A549 (cell line): ENCODE results near the gene CLEC5A. TPM values are rescaled to one million over a fixed set of nuclear protein-coding genes. Genes with fewer than 3 reads are reported as not detected.

ENCODE experiments used
- ATAC-seq, 2 experiments: fragments of 200-7000 bp in 1 of 2; fragments of >200 bp in 1 of 2; cut with Nextera tagmentation in 1 of 2; cut with Tn5 transposase in 1 of 2; 3 replicates each; pipeline versions ENCODE4 v1.8.0 to v1.9.1; 2018 to 2020; ENCODE audit warnings: mild to moderate bottlenecking in 1 of 2, moderate library complexity in 1 of 2
- CTCF ChIA-PET: fragments of 300-600 bp; sonication (Branson Sonifier 250); formaldehyde crosslinking; extraction: SDS; loops from one replicate; lab custom pipeline; 2021; ENCODE audit warnings: antibody characterized with exemption, inconsistent platforms; lab: Yijun Ruan, JAX
- POLR2A ChIA-PET: fragments of 350-600 bp; formaldehyde crosslinking; extraction: SDS; loops from one replicate; lab custom pipeline; 2021; ENCODE audit warnings: antibody characterized with exemption, inconsistent platforms; lab: Yijun Ruan, JAX
- DNase-seq, 2 experiments: peaks; one replicate each; pipeline versions ENCODE4 v3.0.0 to v3.0.0-alpha.2; 2011 to 2016; ENCODE audit warnings: low read depth in 1 of 2, low spot score in 1 of 2
- FAIRE-seq: peaks from 2 replicates; lab custom pipeline; 2011; peaks lifted over from hg19 to GRCh38; lab: Jason Lieb, UNC
- H3K27ac ChIP-seq, 2 experiments: fragments of >200 bp; sonication (Bioruptor Twin); formaldehyde crosslinking; 3 replicates each; pipeline ENCODE4 v1.5.1; 2016 to 2017
- H3K4me1 ChIP-seq: fragments of >200 bp; sonication (Bioruptor Twin); formaldehyde crosslinking; 3 replicates; pipeline ENCODE4 v1.6.1; 2016
- H3K4me2 ChIP-seq: fragments of >200 bp; sonication (Bioruptor Twin); formaldehyde crosslinking; 3 replicates; pipeline ENCODE4 v1.6.1; 2016
- H3K4me3 ChIP-seq: fragments of >200 bp; sonication (Bioruptor Twin); formaldehyde crosslinking; 3 replicates; pipeline ENCODE4 v1.5.1; 2016
- H3K9me3 ChIP-seq: fragments of >200 bp; sonication (Bioruptor Twin); formaldehyde crosslinking; 3 replicates; pipeline ENCODE4 v1.6.1; 2016
- CBX2 ChIP-seq: fragments of 200-600 bp; sonication (generic); IDR thresholded peaks from 2 replicates; pipeline ENCODE4 v1.6.1; 2016; ENCODE audit warnings: low read depth, mild to moderate bottlenecking, borderline replicate concordance
- CHD4 ChIP-seq: fragments of 200-600 bp; sonication (generic); IDR thresholded peaks from 2 replicates; pipeline ENCODE4 v1.6.1; 2016; ENCODE audit warnings: antibody characterized with exemption, mild to moderate bottlenecking, borderline replicate concordance
- EHMT2 ChIP-seq: fragments of 200-600 bp; sonication (generic); IDR thresholded peaks from 2 replicates; pipeline ENCODE4 v1.6.1; 2016; ENCODE audit warnings: antibody characterized with exemption, low read depth, mild to moderate bottlenecking, moderate library complexity
- EP300 ChIP-seq, 2 experiments: fragments of >200 bp; sonication (Bioruptor Twin); formaldehyde crosslinking; IDR thresholded peaks; 2 replicates in 1 of 2; 3 replicates in 1 of 2; pipeline ENCODE4 v1.6.1; 2016 to 2017
- FOSB ChIP-seq: fragments of 250-450 bp; sonication (Bioruptor Pico); IDR thresholded peaks from 2 replicates; pipeline ENCODE4 v1.5.0; 2020; ENCODE audit warnings: mild to moderate bottlenecking, moderate library complexity
- FOXS1 ChIP-seq: fragments of 250-450 bp; sonication (Bioruptor Pico); IDR thresholded peaks from 2 replicates; pipeline ENCODE4 v1.5.0; 2020; ENCODE audit warnings: mild to moderate bottlenecking, moderate library complexity
- HDAC2 ChIP-seq: fragments of 200-600 bp; sonication (generic); IDR thresholded peaks from 2 replicates; pipeline ENCODE4 v1.6.1; 2016
- HES2 ChIP-seq: fragments of >200 bp; sonication (Bioruptor Twin); formaldehyde crosslinking; IDR thresholded peaks from 2 replicates; pipeline ENCODE4 v1.6.1; 2016
- HOXA7 ChIP-seq: fragments of 250-450 bp; sonication (Bioruptor Pico); IDR thresholded peaks from 2 replicates; pipeline ENCODE4 v1.5.0; 2020; ENCODE audit warnings: mild to moderate bottlenecking, moderate library complexity
- KDM1A ChIP-seq: fragments of 200-600 bp; sonication (generic); IDR thresholded peaks from 2 replicates; pipeline ENCODE4 v1.6.1; 2016; ENCODE audit warnings: low read depth, mild to moderate bottlenecking
- KDM5A ChIP-seq: fragments of 200-600 bp; sonication (generic); IDR thresholded peaks from 2 replicates; pipeline ENCODE4 v1.6.1; 2016; ENCODE audit warnings: antibody characterized with exemption, mild to moderate bottlenecking
- MAFK ChIP-seq: fragments of 450-650 bp; IDR thresholded peaks from 2 replicates; pipeline ENCODE4 v1.6.1; 2014; ENCODE audit not compliant: partially characterized antibody
- MYC ChIP-seq: IDR thresholded peaks from 2 replicates; pipeline ENCODE4 v1.6.1; 2012; ENCODE audit warnings: mild to moderate bottlenecking, inconsistent platforms, low read length, improper control_type of control experiment, borderline replicate concordance
- NFE2L2 ChIP-seq: fragments of 150-350 bp; conservative IDR thresholded peaks from 2 replicates; pipeline ENCODE4 v1.6.1; 2014; ENCODE audit warnings: low read length
- NPAS2 ChIP-seq: fragments of 250-450 bp; sonication (Bioruptor Pico); IDR thresholded peaks from 2 replicates; pipeline ENCODE4 v1.8.0; 2022; ENCODE audit warnings: mild to moderate bottlenecking, moderate library complexity, borderline replicate concordance
- NR3C1 ChIP-seq: fragments of >200 bp; sonication (Bioruptor Twin); formaldehyde crosslinking; IDR thresholded peaks from 3 replicates; pipeline ENCODE4 v1.6.1; 2017
- PBX3 ChIP-seq: IDR thresholded peaks from 2 replicates; pipeline ENCODE4 v1.6.1; 2012
- PHF8 ChIP-seq: fragments of 200-600 bp; sonication (generic); IDR thresholded peaks from 2 replicates; pipeline ENCODE4 v1.6.1; 2016; ENCODE audit warnings: low read depth, mild to moderate bottlenecking, antibody characterized with exemption, moderate library complexity, borderline replicate concordance
- POLR2AphosphoS2 ChIP-seq: conservative IDR thresholded peaks from 2 replicates; pipeline ENCODE4 v1.6.1; 2012; ENCODE audit warnings: low read length, improper control_type of control experiment, inconsistent platforms
- RAD21 ChIP-seq, 2 experiments: fragments of >200 bp in 1 of 2; sonication (Bioruptor Twin) in 1 of 2; formaldehyde crosslinking in 1 of 2; IDR thresholded peaks in 1 of 2; conservative IDR thresholded peaks in 1 of 2; 2 replicates in 1 of 2; 3 replicates in 1 of 2; pipeline ENCODE4 v1.6.1; 2012 to 2018; ENCODE audit warnings: inconsistent platforms in 1 of 2
- RARB ChIP-seq: fragments of 250-450 bp; sonication (Bioruptor Pico); IDR thresholded peaks from 2 replicates; pipeline ENCODE4 v1.8.0; 2021; ENCODE audit warnings: mild to moderate bottlenecking, moderate library complexity
- RCOR1 ChIP-seq: fragments of 150-350 bp; IDR thresholded peaks from 2 replicates; pipeline ENCODE4 v1.6.1; 2014; ENCODE audit warnings: antibody characterized with exemption, low read length, low read depth
- RFX5 ChIP-seq: fragments of 450-650 bp; IDR thresholded peaks from 2 replicates; pipeline ENCODE4 v1.7.1; 2014; ENCODE audit warnings: antibody characterized with exemption, mild to moderate bottlenecking, moderate library complexity
- TP53 ChIP-seq: fragments of 250-450 bp; sonication (Bioruptor Pico); IDR thresholded peaks from 2 replicates; pipeline ENCODE4 v1.5.0; 2021; ENCODE audit warnings: mild to moderate bottlenecking, moderate library complexity
- ZC3H11A ChIP-seq: fragments of 450-650 bp; IDR thresholded peaks from 2 replicates; pipeline ENCODE4 v1.6.1; 2014; ENCODE audit warnings: antibody characterized with exemption, mild to moderate bottlenecking
- ZFP36 ChIP-seq: fragments of 450-650 bp; IDR thresholded peaks from 2 replicates; pipeline ENCODE4 v1.6.1; 2014; ENCODE audit warnings: borderline replicate concordance; ENCODE audit not compliant: partially characterized antibody
- WGBS: methylation state at CpG from one replicate; pipeline ENCODE4 v1.1.6; 2017; ENCODE audit errors: missing lambda C conversion rate; 5-methylcytosine and 5-hydroxymethylcytosine counted together
- polyA plus RNA-seq, 4 experiments: library from polyadenylated mRNA; depleted of rRNA in 3 of 4; stranded (reverse); fragments of >200 nt; fragmentation: RNase III in 1 of 4; extraction: RNeasy Plus Mini Kit Qiagen cat#74134 plus additional on column Dnase treatment in 1 of 4; gene quantifications; 2 replicates in 3 of 4; 3 replicates in 1 of 4; pipeline ENCODE4 v1.2.3, GENCODE V29; 2011 to 2017
- TF ChIP-seq, protein P1 (sequence below): fragments of 150-350 bp; IDR thresholded peaks from 2 replicates; pipeline ENCODE4 v1.6.1; 2014; ENCODE audit warnings: low read depth, mild to moderate bottlenecking, low read length
- TF ChIP-seq, protein P2 (sequence below): IDR thresholded peaks from 2 replicates; pipeline ENCODE4 v1.6.1; 2012; ENCODE audit warnings: low read depth, borderline replicate concordance

The CLEC5A gene
- polyA plus RNA-seq, 2 of the 4 experiments (the other 2 are of a cell fraction): not detected

DNA sequence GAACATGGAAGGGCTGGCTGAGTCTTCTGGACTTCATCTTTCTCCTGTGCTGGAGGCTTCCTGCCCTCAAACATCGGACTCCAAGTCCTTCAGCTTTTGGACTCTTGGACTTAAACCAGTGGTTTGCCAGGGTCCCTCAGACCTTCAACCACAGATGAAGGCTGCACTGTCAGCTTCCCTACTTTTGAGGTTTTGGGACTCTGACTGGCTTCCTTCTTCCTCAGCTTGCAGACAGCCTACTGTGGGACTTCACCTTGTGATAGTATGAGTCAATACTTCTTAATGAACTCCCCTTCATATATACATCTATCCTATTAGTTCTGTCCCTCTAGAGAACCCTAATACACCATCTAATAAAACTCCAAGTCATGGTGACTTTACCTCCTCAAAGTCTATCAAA, 4.0 kb upstream of the CLEC5A start:
- CTCF ChIA-PET: no interaction called here
- FAIRE-seq: no peak
- H3K27ac ChIP-seq: no peak overlapping the region

GRCh38 chr7:141949911-141950310, 3.1 kb upstream of the CLEC5A start:
- 19% methylated on average over 3 of the region's 3 CpGs for WGBS
- POLR2A ChIA-PET: no interaction called here
- TF ChIP-seq, protein P1, sequence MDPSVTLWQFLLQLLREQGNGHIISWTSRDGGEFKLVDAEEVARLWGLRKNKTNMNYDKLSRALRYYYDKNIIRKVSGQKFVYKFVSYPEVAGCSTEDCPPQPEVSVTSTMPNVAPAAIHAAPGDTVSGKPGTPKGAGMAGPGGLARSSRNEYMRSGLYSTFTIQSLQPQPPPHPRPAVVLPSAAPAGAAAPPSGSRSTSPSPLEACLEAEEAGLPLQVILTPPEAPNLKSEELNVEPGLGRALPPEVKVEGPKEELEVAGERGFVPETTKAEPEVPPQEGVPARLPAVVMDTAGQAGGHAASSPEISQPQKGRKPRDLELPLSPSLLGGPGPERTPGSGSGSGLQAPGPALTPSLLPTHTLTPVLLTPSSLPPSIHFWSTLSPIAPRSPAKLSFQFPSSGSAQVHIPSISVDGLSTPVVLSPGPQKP: no peak
- TF ChIP-seq KDM5A (no peak), CHD4 (no peak), FOSB (CRISPR knock-in tag) (no peak), RCOR1 (no peak), RFX5 (no peak), RARB (no peak), POLR2AphosphoS2 (no peak)
- no peaks in the 10 kb centered on the region for H3K9me3 ChIP-seq
- H3K27ac ChIP-seq: no peak overlapping the region
- DNase-seq (no peak), ATAC-seq (no peak), FAIRE-seq (no peak)
- H3K4me1 ChIP-seq: no peaks in the 10 kb centered on the region
- no peak overlapping the region for H3K4me3 ChIP-seq
- no peak overlapping the region for H3K4me2 ChIP-seq
- CTCF ChIA-PET: interaction anchor here (0.6 kb wide), 1 partner anchor 19 kb away, joined by 3 read pairs; no protein-coding TSS in a partner anchor

More for the DNA sequence above, 4.0 kb upstream of the CLEC5A start:
- Histone ChIP-seq H3K9me3 (no peaks in the 10 kb centered on the region), H3K4me3 (no peak overlapping the region), H3K4me1 (no peaks in the 10 kb centered on the region)
- 0% methylated on average over 1 of the region's 1 CpG for WGBS
- ATAC-seq: no peak
- no peak for DNase-seq
- TF ChIP-seq HOXA7 (CRISPR knock-in tag) (no peak), CBX2 (no peak), KDM1A (no peak), MAFK (no peak), ZFP36 (no peak), EP300 (IDR thresholded peaks at IDR 0.05) (no peak), ZC3H11A (no peak), MYC (no peak), TP53 (CRISPR knock-in tag) (no peak), PBX3 (no peak), PHF8 (no peak)
- TF ChIP-seq, protein P1: no peak
- TF ChIP-seq, all 56 proteins: peak for 0
- POLR2A ChIA-PET: no interaction called here
- no peak overlapping the region for H3K4me2 ChIP-seq

GRCh38 chr7:141949451-141949850, 2.7 kb upstream of the CLEC5A start:
- Histone ChIP-seq H3K9me3 (no peaks in the 10 kb centered on the region), H3K4me2 (no peak overlapping the region), H3K4me1 (no peaks in the 10 kb centered on the region), H3K27ac (no peak overlapping the region), H3K4me3 (no peak overlapping the region)
- FAIRE-seq (no peak), DNase-seq (no peak), ATAC-seq (no peak)
- POLR2A ChIA-PET: no interaction called here
- CTCF ChIA-PET: interaction anchor here (0.6 kb wide), 1 partner anchor 18 kb away, joined by 3 read pairs; no protein-coding TSS in a partner anchor
- TF ChIP-seq RAD21 (conservative IDR thresholded peaks at IDR 0.05 in 1 of 2, IDR thresholded peaks at IDR 0.05 in 1 of 2) (no peak), HES2 (no peak), CHD4 (no peak), FOSB (CRISPR knock-in tag) (no peak), NFE2L2 (no peak), EP300 (IDR thresholded peaks at IDR 0.05) (no peak), CBX2 (no peak), NR3C1 (no peak), ZFP36 (no peak), HDAC2 (no peak), NPAS2 (CRISPR knock-in tag) (no peak), RCOR1 (no peak), EHMT2 (no peak), KDM5A (no peak), HOXA7 (CRISPR knock-in tag) (no peak), FOXS1 (CRISPR knock-in tag) (no peak)
- TF ChIP-seq, protein P2, sequence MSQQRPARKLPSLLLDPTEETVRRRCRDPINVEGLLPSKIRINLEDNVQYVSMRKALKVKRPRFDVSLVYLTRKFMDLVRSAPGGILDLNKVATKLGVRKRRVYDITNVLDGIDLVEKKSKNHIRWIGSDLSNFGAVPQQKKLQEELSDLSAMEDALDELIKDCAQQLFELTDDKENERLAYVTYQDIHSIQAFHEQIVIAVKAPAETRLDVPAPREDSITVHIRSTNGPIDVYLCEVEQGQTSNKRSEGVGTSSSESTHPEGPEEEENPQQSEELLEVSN: no peak
- WGBS: 0% methylated on average over 2 of the region's 2 CpGs
